NCI-H524 (cell line): ENCODE measurements around the gene HK2.
"Not testable (repeated sequence)": the region's sequence is repeated elsewhere in the genome, so short reads cannot be mapped to it uniquely, and the experiment has no call there.

Source experiments
- DNase-seq, 2 experiments: peaks; one replicate each; lab custom pipeline; 2025; lab: John Stamatoyannopoulos, UW

HK2 gene

GRCh38 chr2:74833418-74834233, at the start of gene HK2:
TSS of gene HK2 (plus strand) at chr2:74834127. CDS start at chr2:74834581, 454 bp downstream.
- peak; percentile 66 to 90 for DNase-seq

- DNase-seq = no peak
Measured at GRCh38 chr2:74789271-74789670, 44.7 kb upstream of the HK2 start.

- DNase-seq = no peak
Measured at GRCh38 chr2:74792282-74792681, 41.6 kb upstream of the HK2 start.

DNA sequence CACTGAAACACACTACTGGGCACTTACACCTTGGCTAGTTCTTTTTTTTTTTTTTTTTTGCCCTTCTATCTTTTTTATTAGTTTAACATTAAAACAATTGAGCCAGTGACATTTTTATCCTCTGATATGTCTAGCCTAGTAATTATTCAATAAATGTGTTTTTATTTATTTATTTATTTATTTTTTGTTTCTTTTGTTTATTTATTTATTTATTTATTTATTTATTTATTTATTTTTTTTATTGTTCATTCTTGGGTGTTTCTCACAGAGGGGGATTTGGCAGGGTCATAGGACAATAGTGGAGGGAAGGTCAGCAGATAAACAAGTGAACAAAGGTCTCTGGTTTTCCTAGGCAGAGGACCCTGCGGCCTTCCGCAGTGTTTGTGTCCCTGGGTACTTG, 39.0 kb upstream of the HK2 start:
- DNase-seq = not testable (repeated sequence)

GRCh38 chr2:74806355-74806839, 27.5 kb upstream of the HK2 start:
- DNase-seq = no peak

- no peak for DNase-seq
Measured at GRCh38 chr2:74806920-74807319, 27.0 kb upstream of the HK2 start.

DNA sequence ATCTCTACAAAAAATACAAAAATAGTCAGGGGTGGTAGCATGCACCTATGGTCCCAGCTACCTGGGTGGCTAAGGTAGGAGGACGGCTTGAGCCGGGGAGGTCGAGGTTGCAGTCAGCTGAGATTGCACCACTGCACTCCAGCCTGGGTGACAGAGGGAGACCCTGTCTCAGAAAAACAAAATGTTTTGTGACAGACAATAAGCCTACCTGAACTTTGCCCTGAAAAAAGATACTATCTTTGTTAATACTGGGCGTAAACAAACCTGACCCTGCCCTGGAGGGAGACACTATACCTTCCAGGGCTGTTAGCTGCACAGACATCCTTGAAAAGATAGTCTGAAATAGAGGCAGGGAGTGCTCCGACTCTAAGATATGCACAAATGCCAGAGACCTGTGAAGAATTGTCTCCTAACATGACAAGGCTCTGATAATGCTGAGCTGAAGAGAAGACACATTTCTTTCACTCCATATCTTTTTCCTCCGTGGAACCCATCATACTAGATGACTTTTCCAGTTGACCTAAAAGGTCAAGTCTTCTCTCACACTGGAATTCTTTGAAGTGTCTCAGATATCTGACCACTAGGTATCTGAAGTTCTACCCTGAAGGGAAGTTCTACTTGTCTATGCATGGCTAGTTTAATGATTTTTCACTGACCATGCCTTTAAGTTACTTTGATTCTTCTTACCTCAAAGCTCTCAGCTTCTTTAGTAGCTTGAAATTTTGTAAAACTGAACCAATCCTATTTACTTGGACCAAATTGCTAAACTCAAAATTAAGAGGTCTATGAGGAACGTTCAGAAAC, 20.9 kb upstream of the HK2 start:
- no peak for DNase-seq

- DNase-seq = no peak
Measured at GRCh38 chr2:74814102-74814501, 19.8 kb upstream of the HK2 start.

GRCh38 chr2:74815941-74816340, 18.0 kb upstream of the HK2 start:
- no peak for DNase-seq

DNA sequence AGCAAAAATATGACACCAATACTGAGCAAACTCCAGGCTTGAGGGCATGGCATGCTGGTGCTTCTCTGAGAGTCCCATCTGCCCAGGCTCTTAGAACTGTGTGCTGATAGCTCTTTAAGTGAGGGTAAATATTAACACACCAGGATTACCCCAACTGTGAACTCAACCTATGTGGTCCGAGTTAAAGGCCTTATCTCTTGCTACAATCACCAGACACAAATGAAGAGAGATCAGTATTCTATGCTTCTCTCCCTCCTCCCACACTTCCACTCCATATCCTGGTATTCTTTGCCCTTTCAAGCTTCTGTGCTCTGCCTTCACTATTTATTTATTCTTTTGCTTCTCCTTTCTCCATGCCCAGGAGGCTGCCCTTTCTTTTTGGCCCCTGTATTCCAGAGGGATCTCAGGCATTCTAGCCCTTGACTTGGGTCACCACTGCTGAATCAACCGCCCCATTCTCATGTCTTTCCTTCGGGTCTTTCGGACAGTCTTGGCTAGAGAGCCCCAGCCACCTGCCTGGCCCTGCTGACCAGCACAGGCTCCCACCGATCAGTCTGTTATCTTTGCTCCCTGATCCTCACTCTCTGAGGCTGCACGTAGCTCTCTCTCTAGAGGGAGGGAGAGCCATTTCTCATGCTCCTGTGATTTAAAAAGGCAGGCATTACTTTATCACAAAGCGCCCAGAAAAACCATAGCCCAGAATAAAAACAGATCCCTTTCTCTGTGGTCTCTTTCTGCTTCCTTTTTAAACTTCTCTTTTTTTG, 17.2 kb upstream of the HK2 start:
- peak; percentile 47 to 86 for DNase-seq

- no peak for DNase-seq
Measured at GRCh38 chr2:74817304-74817675, 16.6 kb upstream of the HK2 start.

GRCh38 chr2:74819702-74820101, 14.2 kb upstream of the HK2 start:
- no peak for DNase-seq

DNA sequence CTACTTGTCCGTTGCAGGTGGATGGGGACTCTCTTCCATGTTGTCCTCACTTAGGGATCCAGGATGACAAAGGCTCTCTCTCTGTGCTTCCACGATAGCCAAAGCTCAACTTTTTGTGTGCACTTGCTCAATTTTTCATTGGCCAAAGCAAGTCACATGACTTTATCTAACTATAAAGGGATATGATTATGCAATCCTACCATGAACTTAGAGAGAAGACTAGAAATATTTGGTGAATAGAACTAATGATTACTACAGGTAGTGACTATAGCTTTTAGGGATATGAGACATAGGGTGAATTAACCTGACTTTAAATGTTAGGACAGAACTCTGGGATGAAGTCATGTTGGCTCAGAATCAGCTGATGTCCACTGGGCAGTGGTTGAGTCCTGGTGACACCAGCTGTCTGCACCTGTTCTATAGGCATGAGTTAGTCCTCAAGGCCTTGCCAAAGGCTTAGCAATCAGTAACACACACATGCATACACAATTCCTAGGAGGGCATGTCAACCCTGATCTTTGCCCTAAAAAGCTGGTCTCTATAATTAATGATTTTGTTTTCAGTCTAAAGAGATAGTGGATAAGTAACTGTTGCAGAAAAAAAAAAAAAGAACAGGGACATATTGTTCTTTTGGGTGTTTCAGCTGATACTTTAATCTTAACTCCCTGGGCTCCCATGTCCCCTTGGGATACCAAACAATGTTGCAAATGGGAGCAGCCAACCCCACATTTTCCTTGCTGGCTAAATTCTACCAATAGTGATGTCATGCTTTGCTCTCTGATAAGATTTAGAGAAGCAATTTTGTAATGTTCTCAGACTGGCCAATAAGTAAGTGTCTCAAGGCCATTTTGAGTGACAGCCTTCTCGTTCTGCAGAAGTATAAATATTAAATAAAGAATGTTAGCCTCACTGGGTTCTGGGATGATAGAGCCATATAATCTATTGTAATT, 12.5 kb upstream of the HK2 start:
- no peak for DNase-seq

- DNase-seq = peak; percentile 55 to 88
Measured at GRCh38 chr2:74822771-74823566, 11.0 kb upstream of the HK2 start.

GRCh38 chr2:74824679-74825078, 9.2 kb upstream of the HK2 start:
- no peak for DNase-seq

GRCh38 chr2:74828543-74828942, 5.4 kb upstream of the HK2 start:
- no peak for DNase-seq

GRCh38 chr2:74831693-74832530, 2.0 kb upstream of the HK2 start:
- DNase-seq = peak in 1 of 2 experiments; percentile 19

GRCh38 chr2:74834234-74834791, 386 bp downstream of the HK2 start:
- DNase-seq = not testable (repeated sequence)
